ENCODE data around the gene RPE65. TPM values are rescaled to one million over a fixed set of nuclear protein-coding genes. Genes with fewer than 3 reads are reported as not detected.
"Not testable (repeated sequence)": the region's sequence is repeated elsewhere in the genome, so short reads cannot be mapped to it uniquely, and the experiment has no call there.

The RPE65 gene
- total and polyA plus RNA-seq, 2 of the 4 experiments (the other 2 are of a cell fraction): under 0.01 TPM; not detected in 1

DNA sequence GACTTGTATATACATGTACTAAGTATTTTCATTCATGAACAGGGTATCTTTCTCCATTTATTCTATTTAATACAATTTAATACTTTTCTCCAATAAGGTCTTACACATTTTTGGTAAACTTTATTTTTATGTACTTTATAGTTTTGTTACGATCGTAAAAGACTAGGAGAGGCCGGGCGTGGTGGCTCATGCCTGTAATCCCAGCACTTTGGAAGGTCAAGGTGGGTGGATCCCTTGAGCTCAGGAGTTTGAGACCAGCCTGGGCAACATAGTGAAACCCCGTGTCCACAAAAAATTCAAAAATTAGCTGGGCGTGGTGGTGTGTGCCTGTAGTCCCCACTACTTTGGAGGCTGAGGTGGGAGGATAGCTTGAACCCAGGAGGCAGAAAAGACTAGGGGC lies 42.5 kb upstream of the RPE65 start:
- H2AFZ ChIP-seq (replicated peaks; ENCODE audit: low read length, poor library complexity); H3K27me3 ChIP-seq (ENCODE audit: control insufficient read depth, insufficient read depth, low read length); H4K20me1 ChIP-seq (ENCODE audit: insufficient read depth, low read length); intact Hi-C loops (cut with micrococcal nuclease); H3K14ac ChIP-seq (replicated peaks; ENCODE audit: low read depth, low read length); H2AK5ac ChIP-seq (ENCODE audit: low read depth, low read length); H2BK20ac ChIP-seq (ENCODE audit: low read depth, low read length); H3K4me3 ChIP-seq (ENCODE audit: insufficient read depth, low read depth, low read length); in situ Hi-C loops (cut with MboI; ENCODE audit: low sequenced_read_pairs); H2AK9ac ChIP-seq (replicated peaks; ENCODE audit: low read depth, low read length, poor library complexity); H2BK120ac ChIP-seq (ENCODE audit: low read depth, low read length); H2BK5ac ChIP-seq (ENCODE audit: low read depth, low read length, poor library complexity, severe bottlenecking); H3K4me2 ChIP-seq (ENCODE audit: low read depth, low read length); H3K4me1 ChIP-seq (ENCODE audit: control insufficient read depth, insufficient read depth, low read length); H4K5ac ChIP-seq (ENCODE audit: low read depth, low read length); ATAC-seq (ENCODE audit: low read depth); H3K56ac ChIP-seq (ENCODE audit: extremely low read depth, insufficient read depth, low read length); H3K4ac ChIP-seq (ENCODE audit: low read depth, low read length); H3K9me3 ChIP-seq (ENCODE audit: control insufficient read depth, insufficient read depth, low read length); CTCF ChIA-PET; H3K27ac ChIP-seq (ENCODE audit: insufficient read depth, low read length); dilution Hi-C loops (cut with HindIII; ENCODE audit: low sequenced_read_pairs, unreplicated experiment); H2BK15ac ChIP-seq (ENCODE audit: low read depth, low read length); H3K36me3 ChIP-seq (ENCODE audit: control insufficient read depth, insufficient read depth, low read length); POLR2A ChIA-PET (ENCODE audit: unreplicated experiment); H3K9ac ChIP-seq (ENCODE audit: low read depth, low read length); BruUV-seq (replicated peaks); H3K23ac ChIP-seq (ENCODE audit: low read depth, low read length); H3K9me1 ChIP-seq (ENCODE audit: insufficient read depth, low read length); H4K8ac ChIP-seq (ENCODE audit: low read depth in 2 of 2, low read length in 2 of 2); DNase-seq; H3K18ac ChIP-seq (ENCODE audit: low read depth, low read length); H4K91ac ChIP-seq (ENCODE audit: insufficient read depth, low read depth, low read length): not testable (repeated sequence)
- peaks cover 29 to 38% of the 10 kb centered on the region in 2 experiments for H3K79me1 ChIP-seq (ENCODE audit: low read depth in 1 of 2, low read length in 2 of 2)
- WGBS, 2 experiments (ENCODE audit: extremely low coverage in 2 of 2, insufficient read length in 1 of 2): 100% methylated on average over 1 of the region's 6 CpGs; no CpG with 5 or more reads in 1 of the 2 experiments

All from IMR-90 (cell line).